NB4 (cell line): ENCODE results near the gene ME3.

ENCODE experiments used
- CTCF ChIP-seq: IDR thresholded peaks from one replicate; pipeline ENCODE4 v1.5.1; 2012; ENCODE audit warnings: low read depth, low read length
- MAX ChIP-seq: IDR thresholded peaks from 2 replicates; pipeline ENCODE4 v1.6.1; 2011; ENCODE audit warnings: low read depth, low read length
- POLR2A ChIP-seq: IDR thresholded peaks from 2 replicates; pipeline ENCODE4 v1.6.1; 2011; ENCODE audit warnings: mild to moderate bottlenecking; ENCODE audit not compliant: insufficient read length; ENCODE audit errors: extremely low read depth

GRCh38 chr11:86559311-86559945 lies 113.0 kb downstream of the ME3 start:
- TF ChIP-seq CTCF (no peak), POLR2A (no peak), MAX (no peak)
